OCI-LY3 (cell line): ENCODE measurements around the gene LCE1B.

ENCODE experiments used
- EZH2phosphoT487 ChIP-seq: fragments of 200-600 bp; shearing (Covaris generic); IDR thresholded peaks from 2 replicates; pipeline ENCODE4 v1.6.1; 2018; ENCODE audit warnings: antibody characterized with exemption, mixed run types, low read depth
- TF ChIP-seq, protein P1 (sequence below): fragments of 200-600, 300-600 bp; sonication (generic); IDR thresholded peaks from 2 replicates; pipeline ENCODE4 v1.5.1; 2014; ENCODE audit warnings: antibody characterized with exemption, low read length, low read depth

DNA sequence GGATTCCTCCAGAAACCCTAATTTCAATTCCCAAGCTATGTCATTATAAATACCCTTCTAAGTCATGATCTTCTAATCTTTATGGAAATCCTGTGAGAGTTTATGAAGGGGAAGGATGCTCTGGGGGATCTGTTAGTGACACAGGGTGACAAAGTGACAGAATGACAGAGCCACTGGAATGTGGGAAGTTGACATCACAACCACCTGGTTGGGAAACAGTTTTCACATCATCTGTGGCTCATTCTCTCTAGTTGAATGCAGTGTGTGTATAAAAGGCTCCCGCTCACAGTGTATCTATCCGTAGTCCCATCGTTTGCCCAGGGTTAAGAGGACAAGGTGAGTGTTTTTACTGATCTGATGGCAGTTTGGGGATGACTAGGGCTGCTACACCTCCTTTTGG, 47.9 kb downstream of the LCE1B start, which contains the start of gene LCE7A:
- TF ChIP-seq, protein P1, sequence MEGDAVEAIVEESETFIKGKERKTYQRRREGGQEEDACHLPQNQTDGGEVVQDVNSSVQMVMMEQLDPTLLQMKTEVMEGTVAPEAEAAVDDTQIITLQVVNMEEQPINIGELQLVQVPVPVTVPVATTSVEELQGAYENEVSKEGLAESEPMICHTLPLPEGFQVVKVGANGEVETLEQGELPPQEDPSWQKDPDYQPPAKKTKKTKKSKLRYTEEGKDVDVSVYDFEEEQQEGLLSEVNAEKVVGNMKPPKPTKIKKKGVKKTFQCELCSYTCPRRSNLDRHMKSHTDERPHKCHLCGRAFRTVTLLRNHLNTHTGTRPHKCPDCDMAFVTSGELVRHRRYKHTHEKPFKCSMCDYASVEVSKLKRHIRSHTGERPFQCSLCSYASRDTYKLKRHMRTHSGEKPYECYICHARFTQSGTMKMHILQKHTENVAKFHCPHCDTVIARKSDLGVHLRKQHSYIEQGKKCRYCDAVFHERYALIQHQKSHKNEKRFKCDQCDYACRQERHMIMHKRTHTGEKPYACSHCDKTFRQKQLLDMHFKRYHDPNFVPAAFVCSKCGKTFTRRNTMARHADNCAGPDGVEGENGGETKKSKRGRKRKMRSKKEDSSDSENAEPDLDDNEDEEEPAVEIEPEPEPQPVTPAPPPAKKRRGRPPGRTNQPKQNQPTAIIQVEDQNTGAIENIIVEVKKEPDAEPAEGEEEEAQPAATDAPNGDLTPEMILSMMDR: no peak
- no peak for TF ChIP-seq EZH2phosphoT487
